DMS 273 (cell line): Measurements from ENCODE around the gene KCNT1.

ENCODE experiments used
- DNase-seq: peaks from one replicate; lab custom pipeline; 2025; ENCODE audit not compliant: unreplicated experiment; lab: John Stamatoyannopoulos, UW

Gene KCNT1

DNA sequence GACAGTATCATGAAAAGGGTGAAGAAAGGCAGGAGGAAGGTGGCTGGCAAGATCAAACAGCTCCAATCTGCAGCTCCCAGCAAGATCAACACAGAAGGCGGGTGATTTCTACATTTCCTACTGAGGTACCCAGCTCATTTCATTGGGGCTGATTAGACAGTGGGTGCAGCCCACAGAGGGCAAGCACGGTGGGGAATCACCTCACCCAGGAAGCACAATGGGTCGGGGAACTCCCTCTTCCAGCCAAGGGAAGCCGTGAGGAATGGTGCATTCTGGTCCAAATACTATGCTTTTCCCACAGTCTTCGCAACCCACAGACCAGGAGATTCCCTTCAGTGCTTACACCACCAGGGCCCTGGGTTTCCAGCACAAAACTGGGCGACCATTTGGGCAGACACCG is 138.6 kb downstream of the KCNT1 start:
- no peak for DNase-seq
